ENCODE data around the gene VAV3.

DNA sequence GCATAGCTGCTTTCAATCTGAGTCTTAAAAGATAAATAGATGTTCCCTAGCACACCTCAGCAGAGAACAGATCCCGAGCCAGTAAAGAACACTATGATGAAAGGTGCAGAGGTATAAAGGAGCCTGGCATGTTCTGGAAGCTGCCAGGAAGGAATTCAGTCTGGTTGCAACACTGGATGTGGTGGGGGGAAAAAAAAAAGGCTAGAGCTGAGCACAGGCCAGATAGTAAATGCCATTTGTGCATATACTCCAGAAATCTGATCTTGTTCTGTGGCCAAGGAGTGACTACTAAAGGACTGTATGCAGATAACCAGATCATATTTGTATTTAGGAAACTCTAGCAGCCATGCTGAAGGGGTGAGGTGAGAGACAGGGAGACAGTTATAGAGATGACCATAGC is 240.3 kb downstream of the VAV3 start:
- no peak for TF ChIP-seq POLR2AphosphoS5 (IDR thresholded peaks at IDR 0.05; ENCODE audit: low read depth)
- TF ChIP-seq, protein P1, sequence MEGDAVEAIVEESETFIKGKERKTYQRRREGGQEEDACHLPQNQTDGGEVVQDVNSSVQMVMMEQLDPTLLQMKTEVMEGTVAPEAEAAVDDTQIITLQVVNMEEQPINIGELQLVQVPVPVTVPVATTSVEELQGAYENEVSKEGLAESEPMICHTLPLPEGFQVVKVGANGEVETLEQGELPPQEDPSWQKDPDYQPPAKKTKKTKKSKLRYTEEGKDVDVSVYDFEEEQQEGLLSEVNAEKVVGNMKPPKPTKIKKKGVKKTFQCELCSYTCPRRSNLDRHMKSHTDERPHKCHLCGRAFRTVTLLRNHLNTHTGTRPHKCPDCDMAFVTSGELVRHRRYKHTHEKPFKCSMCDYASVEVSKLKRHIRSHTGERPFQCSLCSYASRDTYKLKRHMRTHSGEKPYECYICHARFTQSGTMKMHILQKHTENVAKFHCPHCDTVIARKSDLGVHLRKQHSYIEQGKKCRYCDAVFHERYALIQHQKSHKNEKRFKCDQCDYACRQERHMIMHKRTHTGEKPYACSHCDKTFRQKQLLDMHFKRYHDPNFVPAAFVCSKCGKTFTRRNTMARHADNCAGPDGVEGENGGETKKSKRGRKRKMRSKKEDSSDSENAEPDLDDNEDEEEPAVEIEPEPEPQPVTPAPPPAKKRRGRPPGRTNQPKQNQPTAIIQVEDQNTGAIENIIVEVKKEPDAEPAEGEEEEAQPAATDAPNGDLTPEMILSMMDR (IDR thresholded peaks at IDR 0.05; ENCODE audit: insufficient read depth, low read length), result no peak
- TF ChIP-seq, protein P2, sequence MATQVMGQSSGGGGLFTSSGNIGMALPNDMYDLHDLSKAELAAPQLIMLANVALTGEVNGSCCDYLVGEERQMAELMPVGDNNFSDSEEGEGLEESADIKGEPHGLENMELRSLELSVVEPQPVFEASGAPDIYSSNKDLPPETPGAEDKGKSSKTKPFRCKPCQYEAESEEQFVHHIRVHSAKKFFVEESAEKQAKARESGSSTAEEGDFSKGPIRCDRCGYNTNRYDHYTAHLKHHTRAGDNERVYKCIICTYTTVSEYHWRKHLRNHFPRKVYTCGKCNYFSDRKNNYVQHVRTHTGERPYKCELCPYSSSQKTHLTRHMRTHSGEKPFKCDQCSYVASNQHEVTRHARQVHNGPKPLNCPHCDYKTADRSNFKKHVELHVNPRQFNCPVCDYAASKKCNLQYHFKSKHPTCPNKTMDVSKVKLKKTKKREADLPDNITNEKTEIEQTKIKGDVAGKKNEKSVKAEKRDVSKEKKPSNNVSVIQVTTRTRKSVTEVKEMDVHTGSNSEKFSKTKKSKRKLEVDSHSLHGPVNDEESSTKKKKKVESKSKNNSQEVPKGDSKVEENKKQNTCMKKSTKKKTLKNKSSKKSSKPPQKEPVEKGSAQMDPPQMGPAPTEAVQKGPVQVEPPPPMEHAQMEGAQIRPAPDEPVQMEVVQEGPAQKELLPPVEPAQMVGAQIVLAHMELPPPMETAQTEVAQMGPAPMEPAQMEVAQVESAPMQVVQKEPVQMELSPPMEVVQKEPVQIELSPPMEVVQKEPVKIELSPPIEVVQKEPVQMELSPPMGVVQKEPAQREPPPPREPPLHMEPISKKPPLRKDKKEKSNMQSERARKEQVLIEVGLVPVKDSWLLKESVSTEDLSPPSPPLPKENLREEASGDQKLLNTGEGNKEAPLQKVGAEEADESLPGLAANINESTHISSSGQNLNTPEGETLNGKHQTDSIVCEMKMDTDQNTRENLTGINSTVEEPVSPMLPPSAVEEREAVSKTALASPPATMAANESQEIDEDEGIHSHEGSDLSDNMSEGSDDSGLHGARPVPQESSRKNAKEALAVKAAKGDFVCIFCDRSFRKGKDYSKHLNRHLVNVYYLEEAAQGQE (IDR thresholded peaks at IDR 0.05; ENCODE audit: insufficient replicate concordance, low read depth), result no peak
